SU-DHL-6 (cell line): ENCODE data around the gene KLHL7.

ENCODE experiments used
- H2AFZ ChIP-seq: fragments of 200-600 bp; sonication (generic); 2 replicates; pipeline ENCODE4 v1.6.1; 2014; ENCODE audit warnings: low read depth, mild to moderate bottlenecking, moderate library complexity, mixed read lengths, antibody characterized with exemption, low read length; ENCODE audit not compliant: severe bottlenecking
- H3F3A ChIP-seq: fragments of 200-600 bp; shearing (Covaris generic); 2 replicates; pipeline ENCODE4 v1.6.0; 2016; ENCODE audit warnings: antibody characterized with exemption, mild to moderate bottlenecking; ENCODE audit not compliant: insufficient read depth
- H3K27ac ChIP-seq: fragments of 200-600 bp; sonication (generic); 2 replicates; pipeline ENCODE4 v1.5.1; 2016; ENCODE audit warnings: low read depth, mild to moderate bottlenecking, low read length, moderate library complexity, mixed read lengths
- H3K27me3 ChIP-seq: fragments of 200-600 bp; sonication (generic), shearing (Covaris generic); 2 replicates; pipeline ENCODE4 v1.6.0; 2014; ENCODE audit warnings: mild to moderate bottlenecking, low read length
- H3K36me3 ChIP-seq: fragments of 200-600 bp; sonication (generic); 2 replicates; pipeline ENCODE4 v1.6.1; 2014; ENCODE audit warnings: mild to moderate bottlenecking, low read length, mixed read lengths
- H3K4me2 ChIP-seq: fragments of 300-600, 200-600 bp; shearing (Covaris generic), sonication (generic); 2 replicates; pipeline ENCODE4 v1.6.0; 2014; ENCODE audit warnings: low read length, low read depth, mild to moderate bottlenecking; ENCODE audit not compliant: poor library complexity, severe bottlenecking
- H3K4me3 ChIP-seq: fragments of 200-600 bp; sonication (generic); 2 replicates; pipeline ENCODE4 v1.5.1; 2014; ENCODE audit warnings: antibody characterized with exemption, low read length, mild to moderate bottlenecking, mixed read lengths; ENCODE audit not compliant: insufficient read depth, poor library complexity, severe bottlenecking
- H3K79me2 ChIP-seq: fragments of 200-600 bp; sonication (generic); 2 replicates; pipeline ENCODE4 v1.6.1; 2014; ENCODE audit warnings: mild to moderate bottlenecking, low read length, moderate library complexity; ENCODE audit not compliant: insufficient read depth
- H3K9ac ChIP-seq: fragments of 200-600 bp; sonication (generic); 2 replicates; pipeline ENCODE4 v1.7.0; 2014; ENCODE audit warnings: mild to moderate bottlenecking, low read length
- H3K9me2 ChIP-seq: fragments of 200-600 bp; sonication (generic); replicated peaks from 2 replicates; pipeline ENCODE4 v1.6.1; 2014; ENCODE audit warnings: low read length; ENCODE audit not compliant: insufficient read depth
- H3K9me3 ChIP-seq: fragments of 200-600 bp; sonication (generic); 2 replicates; pipeline ENCODE4 v1.6.1; 2014; ENCODE audit warnings: low read length, mixed read lengths; ENCODE audit not compliant: insufficient read depth
- H4K20me1 ChIP-seq: fragments of 200-600 bp; sonication (generic); 2 replicates; pipeline ENCODE4 v1.6.1; 2014; ENCODE audit warnings: low read depth, mild to moderate bottlenecking, antibody characterized with exemption, low read length, moderate library complexity, mixed read lengths
- CTCF ChIP-seq: fragments of 200-600 bp; sonication (generic); IDR thresholded peaks from one replicate; pipeline ENCODE4 v1.5.1; 2017; ENCODE audit warnings: antibody characterized with exemption, mild to moderate bottlenecking, low read length, moderate library complexity; ENCODE audit not compliant: insufficient read depth, poor library complexity, severe bottlenecking
- EZH2phosphoT487 ChIP-seq: fragments of 200-600 bp; sonication (generic), shearing (Covaris generic); conservative IDR thresholded peaks from 2 replicates; pipeline ENCODE4 v1.6.1; 2018; ENCODE audit warnings: mild to moderate bottlenecking, antibody characterized with exemption, low read length, moderate library complexity, mixed read lengths

KLHL7 gene

DNA sequence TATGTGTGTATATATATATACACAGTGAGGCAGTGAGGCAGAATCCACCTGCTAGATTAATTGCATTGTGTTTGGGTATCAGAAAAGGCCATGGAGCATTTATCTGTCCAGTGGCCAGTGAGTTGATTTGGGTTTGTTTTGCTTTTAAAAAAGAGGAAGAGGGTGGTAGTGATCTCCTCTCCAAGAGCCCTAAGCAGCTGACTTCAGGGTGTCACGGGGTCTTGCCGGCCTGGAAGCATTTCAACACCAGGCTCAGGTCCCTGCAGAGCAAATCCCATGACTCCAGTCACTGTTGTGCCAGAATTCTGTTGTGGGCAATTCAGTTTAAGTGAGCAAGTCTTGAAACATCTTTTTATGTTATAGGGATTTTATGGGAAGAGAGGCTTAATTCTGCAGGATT is 110.4 kb downstream of the KLHL7 start:
- Histone ChIP-seq H3K9me2 (no peaks in the 10 kb centered on the region), H3K27me3 (no peaks in the 10 kb centered on the region), H3K79me2 (no peaks in the 10 kb centered on the region), H3K4me3 (no peak overlapping the region), H3K9me3 (no peaks in the 10 kb centered on the region), H3K9ac (no peak overlapping the region), H3K36me3 (no peaks in the 10 kb centered on the region), H3F3A (no peaks in the 10 kb centered on the region), H2AFZ (no peak overlapping the region), H3K4me2 (no peak overlapping the region), H3K27ac (no peak overlapping the region), H4K20me1 (no peaks in the 10 kb centered on the region)
- TF ChIP-seq EZH2phosphoT487 (no peak), CTCF (no peak)

- no peaks in the 10 kb centered on the region for H3K36me3 ChIP-seq
- no peak overlapping the region for H2AFZ ChIP-seq
- TF ChIP-seq EZH2phosphoT487: no peak
- no peak for TF ChIP-seq CTCF
- H3K9me3 ChIP-seq: no peaks in the 10 kb centered on the region
- no peaks in the 10 kb centered on the region for H3K27me3 ChIP-seq
- no peak overlapping the region for H3K4me2 ChIP-seq
- no peak overlapping the region for H3K9ac ChIP-seq
- H3F3A ChIP-seq: no peaks in the 10 kb centered on the region
- no peak overlapping the region for H3K4me3 ChIP-seq
- H4K20me1 ChIP-seq: no peaks in the 10 kb centered on the region
- H3K27ac ChIP-seq: no peak overlapping the region
- H3K79me2 ChIP-seq: no peaks in the 10 kb centered on the region
- H3K9me2 ChIP-seq: no peaks in the 10 kb centered on the region
Observed at GRCh38 chr7:23218196-23218595, 112.6 kb downstream of the KLHL7 start.

GRCh38 chr7:23220690-23221305 is 115.2 kb downstream of the KLHL7 start:
- H3K4me2 ChIP-seq: no peak overlapping the region
- H3K27ac ChIP-seq: no peak overlapping the region
- no peaks in the 10 kb centered on the region for H3F3A ChIP-seq
- H2AFZ ChIP-seq: no peak overlapping the region
- no peaks in the 10 kb centered on the region for H3K9me3 ChIP-seq
- no peaks in the 10 kb centered on the region for H3K79me2 ChIP-seq
- H3K9ac ChIP-seq: no peak overlapping the region
- no peak for TF ChIP-seq CTCF
- TF ChIP-seq EZH2phosphoT487: no peak
- no peaks in the 10 kb centered on the region for H3K36me3 ChIP-seq
- no peak overlapping the region for H3K4me3 ChIP-seq
- H3K27me3 ChIP-seq: no peaks in the 10 kb centered on the region
- no peaks in the 10 kb centered on the region for H4K20me1 ChIP-seq
- H3K9me2 ChIP-seq: no peaks in the 10 kb centered on the region
